Mesodermal cell (in vitro differentiated cells): Measurements from ENCODE around the gene FKBP1A.

Source experiments
- H3K27ac ChIP-seq: 2 replicates; pipeline ENCODE4 v1.7.0; 2013; ENCODE audit warnings: mild to moderate bottlenecking, low read depth, low read length, moderate library complexity; ENCODE audit not compliant: severe bottlenecking
- H3K36me3 ChIP-seq: 2 replicates; pipeline ENCODE4 v1.7.1; 2013; ENCODE audit warnings: mild to moderate bottlenecking, low read length, moderate library complexity; ENCODE audit not compliant: control insufficient read depth, insufficient read depth
- H3K4me1 ChIP-seq: one replicate; pipeline ENCODE4 v1.7.1; 2013; ENCODE audit warnings: mild to moderate bottlenecking, low read length; ENCODE audit not compliant: insufficient read depth, control insufficient read depth, poor library complexity, severe bottlenecking
- H3K4me3 ChIP-seq: 2 replicates; pipeline ENCODE4 v1.7.0; 2013; ENCODE audit warnings: low read length, control low read depth, mild to moderate bottlenecking; ENCODE audit not compliant: insufficient read depth, poor library complexity, severe bottlenecking; ENCODE audit errors: extremely low read depth
- H3K9me3 ChIP-seq: 2 replicates; pipeline ENCODE4 v1.7.1; 2013; ENCODE audit warnings: mild to moderate bottlenecking, low read length, moderate library complexity; ENCODE audit not compliant: control insufficient read depth
- WGBS, 2 experiments: methylation state at CpG; one replicate each; pipeline ENCODE4 v1.1.5; 2013; ENCODE audit warnings: missing lambda C conversion rate in 2 of 2; ENCODE audit not compliant: insufficient coverage in 2 of 2; 5-methylcytosine and 5-hydroxymethylcytosine counted together

FKBP1A gene

DNA sequence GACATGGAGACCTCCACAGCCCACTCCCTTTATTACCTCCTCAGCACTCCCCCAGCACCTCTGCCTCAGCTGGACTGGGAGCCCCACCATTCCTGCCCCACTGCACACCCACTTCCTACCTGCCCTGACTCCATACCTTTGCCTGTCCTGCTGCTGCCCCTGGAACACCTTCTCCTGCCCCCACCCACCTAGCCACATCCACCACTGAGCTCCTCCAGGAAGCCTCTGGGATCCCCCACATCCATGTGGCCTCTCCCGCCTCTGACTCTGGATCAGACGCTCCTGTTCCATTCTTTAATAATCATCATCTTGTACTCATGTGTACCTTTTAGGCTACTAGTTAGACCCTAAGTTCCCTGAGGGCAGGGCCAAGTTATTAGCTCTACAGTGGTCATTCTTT, 61.8 kb downstream of the FKBP1A start:
- Histone ChIP-seq H3K4me3 (no peak overlapping the region), H3K36me3 (peaks cover 49% of the 10 kb centered on the region), H3K27ac (no peak overlapping the region), H3K9me3 (no peaks in the 10 kb centered on the region), H3K4me1 (peaks cover 23% of the 10 kb centered on the region)
- WGBS, 2 experiments: 79 to 92% methylated on average over 2 of the region's 2 CpGs

- peaks cover 24% of the 10 kb centered on the region for H3K4me1 ChIP-seq
- no peak overlapping the region for H3K4me3 ChIP-seq
- peaks cover 49% of the 10 kb centered on the region for H3K36me3 ChIP-seq
- H3K9me3 ChIP-seq: no peaks in the 10 kb centered on the region
- 91 to 100% methylated on average over 3 to 5 of the region's 6 CpGs for WGBS, 2 experiments
- no peak overlapping the region for H3K27ac ChIP-seq
Measured at GRCh38 chr20:1330075-1330830, 62.6 kb downstream of the FKBP1A start.

GRCh38 chr20:1328680-1329330, 64.0 kb downstream of the FKBP1A start, which contains the start of gene SDCBP2:
TSS of gene SDCBP2 (minus strand) at chr20:1329139. CDS start at chr20:1320416, 8,723 bp downstream.
- WGBS, 2 experiments: 94 to 96% methylated on average over 4 to 7 of the region's 8 CpGs
- H3K4me1 ChIP-seq: peaks cover 24% of the 10 kb centered on the region
- H3K27ac ChIP-seq: no peak within 1 kb of the TSS
- no peak within 1 kb of the TSS for H3K4me3 ChIP-seq
- H3K9me3 ChIP-seq: no peaks in the 10 kb centered on the region
- H3K36me3 ChIP-seq: peaks cover 42% of the 10 kb centered on the region

DNA sequence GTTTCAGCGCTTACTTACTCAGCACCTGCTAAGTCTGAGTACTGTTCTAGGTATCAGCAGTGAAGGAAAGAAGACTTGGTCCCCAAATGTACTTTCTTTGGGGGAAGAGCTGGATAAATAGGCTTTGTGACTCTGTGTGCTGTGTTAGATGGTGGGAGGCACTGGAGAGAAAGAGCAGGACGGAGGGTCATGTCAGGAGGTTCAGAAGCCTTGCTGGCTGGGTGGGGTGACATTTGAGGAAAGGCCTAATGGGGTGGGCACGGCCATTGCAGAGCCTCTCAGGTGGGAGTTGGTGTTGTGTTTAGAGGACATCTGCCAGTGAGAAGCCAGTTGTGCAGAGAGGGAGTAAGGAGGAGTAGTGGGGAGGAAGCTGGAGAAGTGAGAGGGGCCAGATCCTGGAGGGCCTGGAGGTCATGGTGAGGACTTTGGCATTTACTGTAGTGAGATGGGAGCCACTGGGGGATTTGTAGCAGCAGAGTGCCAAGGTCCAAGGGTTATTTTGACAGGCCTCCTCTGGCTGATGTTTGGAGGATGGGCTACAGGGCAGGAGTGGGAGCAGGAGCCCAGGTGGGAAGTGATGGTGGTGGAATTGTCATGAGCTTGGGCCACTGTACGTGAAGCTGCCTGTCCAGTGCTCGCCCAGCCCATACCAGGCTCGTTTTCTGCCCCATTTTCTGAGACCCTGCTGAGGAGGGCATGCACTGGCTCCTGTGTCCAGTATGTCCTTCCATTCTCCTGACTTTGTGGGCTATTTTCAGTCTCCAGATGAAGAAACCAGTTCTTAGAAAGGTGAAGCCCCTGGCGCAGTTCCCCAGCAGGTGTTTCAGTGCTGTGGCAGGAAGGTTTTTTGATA, 64.8 kb downstream of the FKBP1A start:
- no peak overlapping the region for H3K4me3 ChIP-seq
- no peaks in the 10 kb centered on the region for H3K9me3 ChIP-seq
- peaks cover 29% of the 10 kb centered on the region for H3K4me1 ChIP-seq
- 91 to 98% methylated on average over 5 of the region's 7 CpGs for WGBS, 2 experiments
- H3K27ac ChIP-seq: no peak overlapping the region
- H3K36me3 ChIP-seq: peaks cover 35% of the 10 kb centered on the region

DNA sequence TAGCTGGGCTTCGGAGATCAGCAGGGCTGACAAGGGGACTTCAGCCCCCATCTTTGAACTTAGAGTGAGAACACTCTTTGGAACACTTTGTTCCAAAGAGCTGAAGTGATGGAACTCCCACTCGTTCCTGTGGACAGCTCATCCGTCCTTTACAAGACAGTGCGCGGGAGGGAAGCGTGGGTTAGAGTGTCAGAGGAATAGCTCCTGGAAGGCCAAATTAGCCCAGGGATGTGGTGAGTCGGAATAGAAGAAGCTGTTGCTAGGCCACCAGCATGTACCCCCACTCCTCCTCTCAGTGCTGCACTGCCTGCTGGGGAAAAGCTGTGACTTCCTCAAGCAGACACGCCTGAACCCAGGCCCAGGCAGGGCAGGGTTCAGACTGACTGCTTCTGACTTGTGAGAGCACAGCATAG, 65.6 kb downstream of the FKBP1A start:
- Histone ChIP-seq H3K27ac (no peak overlapping the region), H3K4me3 (no peak overlapping the region), H3K9me3 (no peaks in the 10 kb centered on the region), H3K4me1 (peaks cover 35% of the 10 kb centered on the region), H3K36me3 (peaks cover 29% of the 10 kb centered on the region)
- 89 to 93% methylated on average over 4 to 8 of the region's 8 CpGs for WGBS, 2 experiments

DNA sequence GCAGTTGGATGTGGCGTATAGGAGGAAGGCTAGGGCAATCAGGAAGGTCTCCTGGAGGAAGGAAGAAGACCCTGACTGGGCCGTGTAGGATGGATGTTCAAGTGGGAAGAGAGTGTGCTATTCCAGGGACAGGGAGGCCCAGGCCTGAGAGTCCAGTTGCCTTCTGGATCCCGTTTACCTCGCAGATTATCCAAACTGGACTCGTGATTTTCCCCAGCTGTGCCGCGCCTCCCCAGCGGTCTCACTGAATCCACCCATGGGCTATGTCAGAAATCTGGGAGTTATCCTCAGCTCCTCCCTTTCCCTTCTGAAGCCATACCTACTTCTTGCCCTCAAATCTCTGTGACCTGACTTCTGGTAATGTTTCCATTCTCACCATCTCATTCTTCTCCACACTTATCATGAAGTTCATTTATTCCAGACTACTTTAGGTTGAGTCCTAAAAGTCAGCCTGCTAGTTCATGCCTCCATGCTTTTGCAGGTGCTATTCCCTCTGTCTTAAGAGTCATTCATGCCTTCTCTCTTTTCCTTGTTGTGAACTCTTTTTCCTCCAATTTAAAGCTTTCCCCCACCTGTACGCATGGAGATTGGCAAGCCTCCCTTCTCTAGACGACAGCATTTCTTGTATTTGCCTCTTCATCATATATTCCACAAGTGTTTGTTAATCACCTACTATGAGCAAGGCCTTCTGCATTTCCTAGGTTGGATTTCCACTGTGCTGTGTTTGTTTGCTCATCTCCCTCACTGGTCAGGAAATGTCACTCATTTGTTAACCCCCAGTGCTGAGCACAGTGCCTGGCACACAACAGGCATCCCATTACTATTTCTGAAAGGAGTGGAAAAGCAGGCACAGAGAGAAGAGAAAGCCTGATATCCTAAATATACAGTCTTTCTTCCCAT, 66.6 kb downstream of the FKBP1A start:
- Histone ChIP-seq H3K4me1 (peaks cover 35% of the 10 kb centered on the region), H3K36me3 (peaks cover 20% of the 10 kb centered on the region), H3K4me3 (peak overlapping the region; percentile 93), H3K27ac (peak overlapping the region; percentile 99), H3K9me3 (no peaks in the 10 kb centered on the region)
- 53 to 62% methylated on average over 8 to 10 of the region's 10 CpGs for WGBS, 2 experiments

- Histone ChIP-seq H3K4me1 (peaks cover 35% of the 10 kb centered on the region), H3K9me3 (no peaks in the 10 kb centered on the region), H3K27ac (peak overlapping the region; percentile 99), H3K36me3 (peaks cover 15% of the 10 kb centered on the region), H3K4me3 (peak overlapping the region; percentile 93)
- 1 to 2% methylated on average over 45 to 48 of the region's 56 CpGs for WGBS, 2 experiments
Measured at GRCh38 chr20:1325173-1326030, 67.5 kb downstream of the FKBP1A start.

- peaks cover 35% of the 10 kb centered on the region for H3K4me1 ChIP-seq
- H3K9me3 ChIP-seq: no peaks in the 10 kb centered on the region
- peak overlapping the region; percentile 93 for H3K4me3 ChIP-seq
- peak overlapping the region; percentile 99 for H3K27ac ChIP-seq
- 16 to 50% methylated on average over 8 to 15 of the region's 15 CpGs for WGBS, 2 experiments
- peaks cover 12% of the 10 kb centered on the region for H3K36me3 ChIP-seq
Measured at GRCh38 chr20:1324598-1325172, 68.2 kb downstream of the FKBP1A start.

DNA sequence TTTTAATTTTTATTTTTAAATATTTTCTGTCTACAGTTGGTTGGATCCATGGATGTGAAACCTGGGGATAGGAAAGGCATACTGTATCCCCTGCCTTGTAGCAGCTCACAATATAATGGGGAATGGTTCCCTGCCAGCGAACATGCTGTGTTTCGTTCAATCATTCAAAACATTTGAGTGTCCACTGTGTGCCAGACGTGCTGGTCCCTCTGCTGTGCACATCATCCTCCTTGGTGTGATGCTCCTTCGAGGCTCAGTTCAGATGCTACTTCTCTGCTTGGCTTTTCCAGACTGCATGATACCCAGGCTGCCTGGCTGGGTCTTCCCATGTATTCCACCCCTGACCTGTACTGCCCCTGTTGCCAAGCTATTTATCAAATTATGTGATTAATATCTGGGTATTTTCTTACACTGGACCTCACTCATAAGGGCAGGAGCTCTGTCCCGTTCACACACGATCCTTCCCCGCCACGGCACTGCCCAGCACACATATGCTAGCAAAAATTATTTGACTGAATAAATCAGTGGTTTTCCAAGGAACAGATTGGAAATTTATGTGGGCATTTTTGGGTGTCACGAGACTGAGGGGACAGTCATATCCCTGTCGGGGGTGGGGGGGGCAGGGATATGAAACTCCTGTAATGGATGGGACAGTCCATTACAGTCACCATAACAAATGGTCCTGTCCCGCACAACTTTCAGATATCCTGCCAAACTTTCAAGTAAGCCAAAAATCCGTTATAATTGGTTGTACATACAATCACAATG, 68.8 kb downstream of the FKBP1A start:
- 79 to 93% methylated on average over 6 to 7 of the region's 12 CpGs for WGBS, 2 experiments
- Histone ChIP-seq H3K27ac (no peak overlapping the region), H3K4me3 (no peak overlapping the region), H3K36me3 (peaks cover 7% of the 10 kb centered on the region), H3K4me1 (peaks cover 35% of the 10 kb centered on the region), H3K9me3 (no peaks in the 10 kb centered on the region)
